RWPE1 (cell line): ENCODE measurements around the gene TCEA2.

Source experiments
- CTCF ChIA-PET: fragments of 350-600 bp; sonication (Branson Sonifier 250); formaldehyde crosslinking; extraction: SDS; loops from one replicate; lab custom pipeline; 2021; lab: Yijun Ruan, JAX
- POLR2A ChIA-PET: fragments of 400-600 bp; formaldehyde crosslinking; extraction: SDS; loops from one replicate; lab custom pipeline; 2020; ENCODE audit warnings: antibody characterized with exemption; ENCODE audit not compliant: low non-redundant PET; lab: Yijun Ruan, JAX
- DNase-seq: peaks from one replicate; pipeline ENCODE4 v3.0.0; 2012; ENCODE audit warnings: low spot score
- H3K27ac ChIP-seq: fragments of 450-650 bp; 2 replicates; pipeline ENCODE4 v1.5.1; 2017
- CTCF ChIP-seq: fragments of 450-650 bp; conservative IDR thresholded peaks from 2 replicates; pipeline ENCODE4 v1.5.1; 2017; ENCODE audit warnings: low read depth, mild to moderate bottlenecking

TCEA2 gene

DNA sequence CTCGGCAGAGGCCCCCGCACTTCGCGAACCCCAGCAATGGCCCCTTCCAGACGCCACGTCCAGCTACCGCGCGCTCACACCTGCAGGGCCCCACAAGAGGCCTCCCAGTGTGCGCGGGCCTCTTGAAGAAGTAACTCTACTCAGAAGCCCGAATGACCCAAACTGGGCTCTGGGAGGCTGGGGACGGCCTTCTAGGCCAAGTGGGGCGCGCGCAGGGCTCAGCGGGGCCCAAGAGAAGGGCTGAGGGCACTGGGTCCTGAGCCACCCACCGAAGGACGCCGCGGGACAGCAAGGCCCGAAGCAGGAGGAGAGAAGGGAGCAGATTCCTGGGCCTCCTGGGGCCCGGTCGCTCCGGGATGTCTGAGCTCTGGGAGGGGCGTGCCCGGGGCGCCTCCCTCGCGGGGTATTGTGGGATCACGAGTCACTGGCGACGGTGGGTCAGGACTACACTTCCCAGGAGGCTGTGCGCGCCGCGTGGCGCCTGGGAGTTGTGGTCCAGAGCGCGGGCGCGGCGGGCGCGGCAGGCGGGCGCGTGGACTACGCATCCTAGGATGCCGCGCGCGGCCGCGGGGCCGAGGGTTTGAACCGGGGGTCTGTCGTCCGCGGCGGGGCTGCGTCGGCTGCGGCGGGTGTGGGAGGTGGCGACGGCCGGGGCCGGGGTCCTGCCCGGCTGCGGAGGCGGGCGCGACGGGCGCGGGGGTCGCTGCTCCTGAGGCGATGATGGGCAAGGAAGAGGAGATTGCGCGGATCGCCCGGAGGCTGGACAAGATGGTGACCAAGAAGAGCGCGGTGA lies at the start of gene TCEA2:
Gene TCEA2 (plus strand): TSS at position 603 of the 793 bp plus-strand sequence. CDS start 115 bp downstream, at position 718.
- TF ChIP-seq CTCF: no peak
- DNase-seq: peak; percentile 99
- peak within 1 kb of the TSS; percentile 83 for H3K27ac ChIP-seq
- POLR2A ChIA-PET: interaction anchor here (0.6 to 1.0 kb wide), 6 partner anchors 10 to 199 kb away, joined by 3 to 8 read pairs (median 4); no protein-coding TSS in a partner anchor
- CTCF ChIA-PET: interaction anchor here (1.0 to 6.5 kb wide), 3 partner anchors 13 to 24 kb away, joined by 4 to 98 read pairs (median 6); partner anchors contain the start of gene C20orf204

DNA sequence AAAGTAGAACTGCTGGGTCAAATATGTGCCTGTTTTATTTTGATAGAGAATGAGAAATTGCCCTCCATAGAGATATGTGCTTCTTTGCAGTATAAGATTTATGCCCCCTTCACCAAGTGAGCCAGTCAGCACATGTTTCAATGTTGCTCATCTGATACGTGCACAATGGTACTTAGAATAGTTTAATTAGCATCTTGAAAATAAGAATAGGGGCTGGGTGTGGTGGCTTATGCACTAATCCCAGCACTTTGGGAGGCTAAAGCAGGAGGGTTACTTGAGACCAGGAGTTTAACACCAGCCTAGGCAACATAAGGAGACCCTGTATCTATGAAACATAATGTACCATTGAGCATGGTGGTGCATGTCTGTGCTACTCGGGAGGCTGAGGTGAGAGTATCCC lies 47.4 kb upstream of the TCEA2 start:
- no peak for DNase-seq
- CTCF ChIA-PET: no interaction called here
- POLR2A ChIA-PET: no interaction called here
- TF ChIP-seq CTCF: no peak
- H3K27ac ChIP-seq: no peak overlapping the region

- POLR2A ChIA-PET: no interaction called here
- TF ChIP-seq CTCF: no peak
- DNase-seq: no peak
- H3K27ac ChIP-seq: no peak overlapping the region; the same call in 1 of the 2 replicates
- CTCF ChIA-PET: no interaction called here
These were observed 41.6 kb upstream of the TCEA2 start for GRCh38 chr20:64021124-64021975.

DNA sequence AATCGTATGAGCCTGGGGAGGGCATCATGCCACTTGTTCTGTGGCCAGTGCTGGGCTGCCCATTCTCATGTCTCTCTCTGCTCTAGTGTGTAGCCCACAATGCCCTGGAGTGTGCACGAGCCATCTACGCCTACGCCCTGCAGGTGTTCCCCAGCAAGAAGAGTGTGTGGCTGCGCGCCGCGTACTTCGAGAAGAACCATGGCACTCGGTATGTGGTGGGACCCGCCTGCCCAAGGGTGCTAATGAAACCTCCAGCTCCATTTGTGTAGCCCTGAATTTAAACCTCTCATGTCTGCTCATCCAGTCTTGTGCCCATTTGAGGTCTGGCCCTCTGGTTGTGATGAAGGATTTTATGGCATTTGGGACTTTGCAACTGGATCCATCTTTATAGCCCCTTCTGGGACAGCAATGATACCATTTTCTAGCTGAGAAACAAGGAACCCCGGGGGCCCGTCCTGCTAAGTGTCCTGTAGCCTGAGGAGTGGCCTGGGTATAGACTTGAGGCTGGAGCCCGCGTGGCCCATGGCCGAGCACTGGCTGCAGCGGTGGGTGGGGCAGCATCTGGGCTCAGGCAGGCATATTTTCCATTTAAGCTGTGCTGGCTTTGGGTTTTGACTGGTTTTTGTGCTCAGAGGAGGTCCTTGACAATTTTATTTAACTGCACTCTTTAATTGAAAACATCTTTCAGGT lies 40.2 kb upstream of the TCEA2 start:
- ChIA-PET POLR2A (no interaction called here), CTCF (interaction anchor here (0.6 kb wide), 1 partner anchor 418 kb away, joined by 4 read pairs; no protein-coding TSS in a partner anchor)
- H3K27ac ChIP-seq: no peak overlapping the region
- TF ChIP-seq CTCF: no peak
- no peak for DNase-seq

GRCh38 chr20:64023361-64024140 lies 39.4 kb upstream of the TCEA2 start:
- no peak overlapping the region for H3K27ac ChIP-seq
- ChIA-PET CTCF (interaction anchor here (5.5 kb wide), 1 partner anchor 15 kb away, joined by 55 read pairs; no protein-coding TSS in a partner anchor), POLR2A (no interaction called here)
- no peak for DNase-seq
- TF ChIP-seq CTCF: no peak
